NCI-H345 (cell line): ENCODE measurements around the gene ERCC2.

Experiments
- DNase-seq: peaks from one replicate; lab custom pipeline; 2025; lab: John Stamatoyannopoulos, UW

The ERCC2 gene

DNA sequence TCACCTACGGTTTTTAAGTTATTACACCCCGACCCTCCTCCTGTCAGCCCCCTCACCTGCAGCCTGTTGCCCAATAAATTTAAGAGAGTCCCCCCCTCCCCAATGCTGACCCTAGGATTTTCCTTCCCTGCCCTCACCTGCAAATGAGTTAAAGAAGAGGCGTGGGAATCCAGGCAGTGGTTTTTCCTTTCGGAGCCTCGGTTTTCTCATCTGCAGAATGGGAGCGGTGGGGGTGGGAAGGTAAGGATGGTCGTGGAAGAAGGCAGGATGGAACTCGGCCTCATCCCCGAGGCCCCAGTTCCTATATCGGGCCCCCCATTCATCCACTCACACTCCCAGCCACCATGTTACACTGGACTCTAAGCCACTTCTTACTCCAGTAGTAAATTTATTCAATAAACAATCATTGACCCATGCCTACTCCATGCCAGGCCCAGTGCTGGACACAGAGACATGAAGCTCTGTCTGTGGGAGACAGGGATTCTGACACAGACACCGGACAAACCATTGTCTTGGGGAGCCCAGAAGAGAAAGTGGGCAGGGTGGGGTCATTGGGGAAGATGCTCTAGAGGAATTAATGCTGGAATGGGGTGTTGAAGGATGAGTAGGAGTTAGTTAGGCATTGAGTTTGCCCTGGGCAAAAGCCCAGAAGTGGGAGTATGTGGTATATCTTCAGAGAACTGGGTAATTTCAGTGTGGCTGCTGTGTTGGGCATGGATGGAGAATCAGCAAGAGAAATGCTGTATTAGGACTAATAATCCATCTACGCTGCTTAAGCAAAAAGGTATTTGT, 66.9 kb downstream of the ERCC2 start:
- DNase-seq: no peak

GRCh38 chr19:45302416-45302815, 68.0 kb downstream of the ERCC2 start:
- no peak for DNase-seq
